HUES64 (cell line): ENCODE data around the gene PHKB.

Experiments
- H3K27ac ChIP-seq: 2 replicates; pipeline ENCODE4 v1.7.0; 2013; ENCODE audit warnings: low read depth, low read length, inconsistent platforms
- H3K27me3 ChIP-seq: 2 replicates; pipeline ENCODE4 v1.6.1; 2013; ENCODE audit warnings: mild to moderate bottlenecking, low read length; ENCODE audit not compliant: insufficient read depth
- H3K36me3 ChIP-seq: 2 replicates; pipeline ENCODE4 v1.6.1; 2013; ENCODE audit warnings: mild to moderate bottlenecking, low read length; ENCODE audit not compliant: insufficient read depth
- H3K4me1 ChIP-seq: 2 replicates; pipeline ENCODE4 v1.6.1; 2013; ENCODE audit warnings: mild to moderate bottlenecking, low read length, moderate library complexity; ENCODE audit not compliant: insufficient read depth
- H3K4me3 ChIP-seq: 2 replicates; pipeline ENCODE4 v1.5.1; 2013; ENCODE audit warnings: mild to moderate bottlenecking, low read length, moderate library complexity
- H3K9ac ChIP-seq: 2 replicates; pipeline ENCODE4 v1.6.1; 2013; ENCODE audit warnings: mild to moderate bottlenecking, low read depth, low read length
- H3K9me3 ChIP-seq: 2 replicates; pipeline ENCODE4 v1.6.1; 2013; ENCODE audit warnings: low read depth, low read length; ENCODE audit not compliant: insufficient read depth
- WGBS: fragments of 150-250, 120-280 bp; methylation state at CpG from one replicate; pipeline ENCODE4 v1.1.7; 2013; ENCODE audit warnings: missing lambda C conversion rate; 5-methylcytosine and 5-hydroxymethylcytosine counted together

The PHKB gene

GRCh38 chr16:47568351-47568750 is 107.2 kb downstream of the PHKB start:
- Histone ChIP-seq H3K27me3 (no peaks in the 10 kb centered on the region), H3K4me1 (no peaks in the 10 kb centered on the region), H3K9ac (no peak overlapping the region), H3K9me3 (no peaks in the 10 kb centered on the region), H3K27ac (no peak overlapping the region), H3K4me3 (no peak overlapping the region), H3K36me3 (no peaks in the 10 kb centered on the region)
- no CpG with 5 or more reads among the region's 1 CpG for WGBS

- Histone ChIP-seq H3K27ac (no peak overlapping the region), H3K27me3 (no peaks in the 10 kb centered on the region), H3K9me3 (0 out of 2 replicates have a peak, but pooled peaks cover 5% of the 10 kb centered on the region), H3K9ac (no peak overlapping the region), H3K4me3 (no peak overlapping the region), H3K4me1 (no peaks in the 10 kb centered on the region), H3K36me3 (no peaks in the 10 kb centered on the region)
Observed at GRCh38 chr16:47571049-47571448, 109.9 kb downstream of the PHKB start.

GRCh38 chr16:47571711-47572110 is 110.6 kb downstream of the PHKB start:
- 91% methylated on average over 3 of the region's 3 CpGs for WGBS

GRCh38 chr16:47574091-47575054 is 113.2 kb downstream of the PHKB start:
- H3K36me3 ChIP-seq = no peaks in the 10 kb centered on the region
- no peak overlapping the region for H3K4me3 ChIP-seq
- no peaks in the 10 kb centered on the region for H3K4me1 ChIP-seq
- 91% methylated on average over 5 of the region's 5 CpGs for WGBS
- no peak overlapping the region for H3K27ac ChIP-seq
- no peak overlapping the region for H3K9ac ChIP-seq
- 0 out of 2 replicates have a peak, but pooled peaks cover 5% of the 10 kb centered on the region for H3K9me3 ChIP-seq
- H3K27me3 ChIP-seq = no peaks in the 10 kb centered on the region

More at GRCh38 chr16:47571711-47572110, 110.6 kb downstream of the PHKB start:
- no peak overlapping the region for H3K9ac ChIP-seq
- H3K27me3 ChIP-seq = no peaks in the 10 kb centered on the region
- H3K4me1 ChIP-seq = no peaks in the 10 kb centered on the region
- H3K9me3 ChIP-seq = 0 out of 2 replicates have a peak, but pooled peaks cover 5% of the 10 kb centered on the region
- H3K4me3 ChIP-seq = no peak overlapping the region
- H3K36me3 ChIP-seq = no peaks in the 10 kb centered on the region
- no peak overlapping the region for H3K27ac ChIP-seq

- H3K36me3 ChIP-seq = no peaks in the 10 kb centered on the region
Observed at GRCh38 chr16:47577029-47577428, 115.9 kb downstream of the PHKB start.

GRCh38 chr16:47578033-47578432 is 116.9 kb downstream of the PHKB start:
- no peak overlapping the region for H3K9ac ChIP-seq
- no peaks in the 10 kb centered on the region for H3K4me1 ChIP-seq
- WGBS = 100% methylated on average over 1 of the region's 3 CpGs
- H3K9me3 ChIP-seq = 0 out of 2 replicates have a peak, but pooled peaks cover 5% of the 10 kb centered on the region
- H3K4me3 ChIP-seq = no peak overlapping the region
- H3K36me3 ChIP-seq = no peaks in the 10 kb centered on the region
- H3K27me3 ChIP-seq = no peaks in the 10 kb centered on the region
- H3K27ac ChIP-seq = no peak overlapping the region

More at GRCh38 chr16:47577029-47577428, 115.9 kb downstream of the PHKB start:
- Histone ChIP-seq H3K4me3 (no peak overlapping the region), H3K4me1 (no peaks in the 10 kb centered on the region), H3K9me3 (0 out of 2 replicates have a peak, but pooled peaks cover 5% of the 10 kb centered on the region), H3K27me3 (no peaks in the 10 kb centered on the region), H3K27ac (no peak overlapping the region), H3K9ac (no peak overlapping the region)

GRCh38 chr16:47578573-47578972 is 117.4 kb downstream of the PHKB start:
- Histone ChIP-seq H3K27ac (no peak overlapping the region), H3K9me3 (0 out of 2 replicates have a peak, but pooled peaks cover 5% of the 10 kb centered on the region), H3K4me3 (no peak overlapping the region), H3K9ac (no peak overlapping the region), H3K4me1 (no peaks in the 10 kb centered on the region), H3K36me3 (no peaks in the 10 kb centered on the region), H3K27me3 (no peaks in the 10 kb centered on the region)
- 86% methylated on average over 1 of the region's 1 CpG for WGBS

GRCh38 chr16:47581114-47581513 is 120.0 kb downstream of the PHKB start:
- peaks cover 9% of the 10 kb centered on the region for H3K4me1 ChIP-seq
- H3K27me3 ChIP-seq = no peaks in the 10 kb centered on the region
- WGBS = no CpG with 5 or more reads among the region's 2 CpGs
- no peak overlapping the region for H3K4me3 ChIP-seq
- no peaks in the 10 kb centered on the region for H3K9me3 ChIP-seq
- no peak overlapping the region for H3K9ac ChIP-seq
- no peaks in the 10 kb centered on the region for H3K36me3 ChIP-seq
- no peak overlapping the region for H3K27ac ChIP-seq

GRCh38 chr16:47584464-47585225 is 123.5 kb downstream of the PHKB start:
- Histone ChIP-seq H3K9me3 (no peaks in the 10 kb centered on the region), H3K4me1 (peaks cover 9% of the 10 kb centered on the region), H3K27me3 (no peaks in the 10 kb centered on the region), H3K36me3 (0 out of 2 replicates have a peak, but pooled peaks cover 3% of the 10 kb centered on the region), H3K9ac (no peak overlapping the region), H3K4me3 (no peak overlapping the region), H3K27ac (no peak overlapping the region)
- 87% methylated on average over 4 of the region's 4 CpGs for WGBS

GRCh38 chr16:47586121-47586520 is 125.0 kb downstream of the PHKB start:
- Histone ChIP-seq H3K4me3 (no peak overlapping the region), H3K27me3 (no peaks in the 10 kb centered on the region), H3K9me3 (no peaks in the 10 kb centered on the region), H3K27ac (no peak overlapping the region), H3K36me3 (peaks cover 13% of the 10 kb centered on the region), H3K9ac (no peak overlapping the region), H3K4me1 (peaks cover 9% of the 10 kb centered on the region)
- 97% methylated on average over 2 of the region's 3 CpGs for WGBS

- WGBS = 95% methylated on average over 2 of the region's 2 CpGs
- H3K9ac ChIP-seq = no peak overlapping the region
- no peaks in the 10 kb centered on the region for H3K9me3 ChIP-seq
- no peak overlapping the region for H3K4me3 ChIP-seq
- no peak overlapping the region for H3K27ac ChIP-seq
- H3K4me1 ChIP-seq = no peaks in the 10 kb centered on the region
- H3K27me3 ChIP-seq = no peaks in the 10 kb centered on the region
- peaks cover 28% of the 10 kb centered on the region for H3K36me3 ChIP-seq
Observed at GRCh38 chr16:47590472-47590871, 129.3 kb downstream of the PHKB start.
